Natural killer cell (primary cell): Measurements from ENCODE around the gene CBS. TPM values are rescaled to one million over a fixed set of nuclear protein-coding genes. Genes with fewer than 3 reads are reported as not detected.

ENCODE experiments used
- ATAC-seq, 3 donors: fragments of 150-1000 bp in 2 of 3; fragments of 200-7000 bp in 1 of 3; cut with Tn5 transposase; 1 replicate in 1 of 3; 2 replicates in 2 of 3; pipeline ENCODE4 v1.10.0; 2021; ENCODE audit warnings: mild to moderate bottlenecking in 2 of 3, moderate library complexity in 2 of 3
- DNase-seq, 2 donors: peaks; one replicate each; pipeline versions ENCODE4 v3.0.0 to v3.0.0-alpha.2; 2013 to 2021; ENCODE audit warnings: mixed read lengths in 1 of 2
- H3K27ac ChIP-seq: one replicate; pipeline ENCODE4 v1.5.1; 2013; ENCODE audit warnings: mild to moderate bottlenecking, low read length
- H3K27me3 ChIP-seq: one replicate; pipeline ENCODE4 v1.6.1; 2013; ENCODE audit warnings: low read length; ENCODE audit not compliant: control insufficient read depth, insufficient read depth
- H3K36me3 ChIP-seq: one replicate; pipeline ENCODE4 v1.6.1; 2013; ENCODE audit warnings: low read length; ENCODE audit not compliant: control insufficient read depth, insufficient read depth
- H3K4me1 ChIP-seq: one replicate; pipeline ENCODE4 v1.6.1; 2013; ENCODE audit warnings: low read length; ENCODE audit not compliant: control insufficient read depth, insufficient read depth
- H3K4me3 ChIP-seq: one replicate; pipeline ENCODE4 v1.5.1; 2013; ENCODE audit warnings: low read length
- H3K9me3 ChIP-seq: one replicate; pipeline ENCODE4 v1.6.1; 2013; ENCODE audit warnings: low read length; ENCODE audit not compliant: control insufficient read depth, insufficient read depth
- H3K27ac Mint-ChIP-seq, 2 donors: one replicate each; pipeline ENCODE4 v1.8.0; 2022; ENCODE audit warnings: mild to moderate bottlenecking in 2 of 2, mixed read lengths in 2 of 2, moderate library complexity in 1 of 2
- H3K27me3 Mint-ChIP-seq, 2 donors: one replicate each; pipeline ENCODE4 v1.8.0; 2022; ENCODE audit warnings: low read depth in 2 of 2, mixed read lengths in 2 of 2
- H3K36me3 Mint-ChIP-seq: one replicate; pipeline ENCODE4 v1.8.0; 2022; ENCODE audit warnings: mixed read lengths
- H3K4me1 Mint-ChIP-seq, 2 donors: one replicate each; pipeline ENCODE4 v1.8.0; 2022; ENCODE audit warnings: mixed read lengths in 2 of 2
- H3K4me3 Mint-ChIP-seq: one replicate; pipeline ENCODE4 v1.8.0; 2022; ENCODE audit warnings: mild to moderate bottlenecking, moderate library complexity, mixed read lengths
- H3K9me3 Mint-ChIP-seq, 2 donors: one replicate each; pipeline ENCODE4 v1.8.0; 2022; ENCODE audit warnings: mixed read lengths in 2 of 2
- CTCF ChIP-seq: fragments of 200-600 bp; IDR thresholded peaks from one replicate; pipeline ENCODE4 v1.8.0; 2022; ENCODE audit warnings: antibody characterized with exemption
- WGBS: methylation state at CpG from one replicate; pipeline ENCODE4 v1.1.7; 2013; ENCODE audit warnings: missing lambda C conversion rate; ENCODE audit not compliant: insufficient coverage; 5-methylcytosine and 5-hydroxymethylcytosine counted together
- intact Hi-C: fragments of 100-400 bp; cut with micrococcal nuclease; formaldehyde crosslinking; loops from one replicate; pipeline ENCODE4 v1.14.2; 2022
- total RNA-seq, 4 donors: library from RNA; stranded (reverse); fragments of 120-200 nt in 1 of 4; gene quantifications; one replicate each; pipeline versions ENCODE4 v1.2.3 to v1.2.4, GENCODE V29; 2013 to 2022

Gene CBS
- total RNA-seq, 3 donors from 2014 or later (not counting 1 experiment from before 2014, with no cell fraction given) = 0.58 to 0.84 TPM; not detected in 1

GRCh38 chr21:43034101-43034500 is 41.5 kb downstream of the CBS start:
- Histone ChIP-seq H3K27ac (no peak overlapping the region), H3K4me1 (no peaks in the 10 kb centered on the region), H3K4me3 (no peak overlapping the region), H3K36me3 (peaks cover 21% of the 10 kb centered on the region), H3K9me3 (no peaks in the 10 kb centered on the region), H3K27me3 (no peaks in the 10 kb centered on the region)
- no peak overlapping the region for H3K27ac Mint-ChIP-seq
- no peaks in the 10 kb centered on the region for H3K36me3 Mint-ChIP-seq
- H3K4me3 Mint-ChIP-seq = no peak overlapping the region
- no peaks in the 10 kb centered on the region for H3K27me3 Mint-ChIP-seq
- no peaks in the 10 kb centered on the region for H3K9me3 Mint-ChIP-seq
- TF ChIP-seq CTCF = no peak
- WGBS = 92% methylated on average over 1 of the region's 1 CpG
- intact Hi-C loops = no loop called here
- H3K4me1 Mint-ChIP-seq = no peaks in the 10 kb centered on the region
- ATAC-seq (no peak), DNase-seq (no peak)

DNA sequence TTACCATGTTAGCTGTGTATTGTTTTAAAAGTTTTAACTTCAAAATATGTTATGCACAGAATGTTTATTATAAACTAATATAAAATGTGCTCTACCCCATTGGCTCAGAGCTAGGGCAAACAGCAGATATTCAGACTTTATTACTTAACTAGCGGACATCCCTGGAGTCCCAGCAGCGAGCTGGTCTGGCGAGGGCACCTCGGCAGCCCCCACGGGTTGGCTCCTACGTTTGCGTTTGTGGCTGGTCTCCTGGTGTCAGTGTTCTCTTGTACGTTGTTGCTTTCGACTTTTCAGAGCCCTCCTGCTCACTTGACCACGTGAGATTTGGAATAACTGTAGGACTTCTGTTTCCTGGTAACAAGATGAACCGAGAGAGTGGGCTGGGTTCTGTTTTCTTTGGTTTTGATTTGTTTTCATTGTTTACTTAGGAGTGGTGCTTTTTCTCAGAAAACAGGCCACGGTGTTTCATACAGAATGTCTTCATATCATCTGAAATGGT is 44.5 kb downstream of the CBS start:
- Histone ChIP-seq H3K27ac (no peak overlapping the region), H3K27me3 (no peaks in the 10 kb centered on the region), H3K9me3 (no peaks in the 10 kb centered on the region), H3K4me3 (no peak overlapping the region), H3K36me3 (peaks cover 30% of the 10 kb centered on the region), H3K4me1 (no peaks in the 10 kb centered on the region)
- intact Hi-C loops = no loop called here
- Mint-ChIP-seq H3K4me3 (no peak overlapping the region), H3K4me1 (no peaks in the 10 kb centered on the region), H3K27ac (no peak overlapping the region), H3K27me3 (no peaks in the 10 kb centered on the region), H3K9me3 (no peaks in the 10 kb centered on the region), H3K36me3 (no peaks in the 10 kb centered on the region)
- no peak for TF ChIP-seq CTCF
- DNase-seq (no peak), ATAC-seq (no peak)
- WGBS = 97% methylated on average over 12 of the region's 12 CpGs

GRCh38 chr21:43029785-43030184 is 45.9 kb downstream of the CBS start:
- H3K4me3 ChIP-seq = no peak overlapping the region
- ATAC-seq = no peak
- Mint-ChIP-seq H3K4me1 (no peaks in the 10 kb centered on the region), H3K27ac (no peak overlapping the region), H3K9me3 (no peaks in the 10 kb centered on the region), H3K27me3 (no peaks in the 10 kb centered on the region), H3K4me3 (no peak overlapping the region), H3K36me3 (no peaks in the 10 kb centered on the region)
- DNase-seq = no peak
- H3K4me1 ChIP-seq = no peaks in the 10 kb centered on the region
- H3K36me3 ChIP-seq = peaks cover 38% of the 10 kb centered on the region
- no peaks in the 10 kb centered on the region for H3K27me3 ChIP-seq
- TF ChIP-seq CTCF = no peak
- H3K27ac ChIP-seq = no peak overlapping the region
- intact Hi-C loops = no loop called here
- no peaks in the 10 kb centered on the region for H3K9me3 ChIP-seq
- WGBS = 96% methylated on average over 11 of the region's 13 CpGs
